NCI-H82 treated with DMSO at 0.1 percent for 48 hours (cell line): Measurements from ENCODE around the gene GCHFR.

Experiments used
- DNase-seq: peaks from one replicate; lab custom pipeline; 2025; ENCODE audit not compliant: unreplicated experiment; lab: John Stamatoyannopoulos, UW

The GCHFR gene

GRCh38 chr15:40754883-40755811 lies 8.7 kb upstream of the GCHFR start, which contains the start of gene RMDN3:
RMDN3 (minus strand) TSS chr15:40755254; CDS start chr15:40754783, 471 bp downstream.
- peak; percentile 88 for DNase-seq

DNA sequence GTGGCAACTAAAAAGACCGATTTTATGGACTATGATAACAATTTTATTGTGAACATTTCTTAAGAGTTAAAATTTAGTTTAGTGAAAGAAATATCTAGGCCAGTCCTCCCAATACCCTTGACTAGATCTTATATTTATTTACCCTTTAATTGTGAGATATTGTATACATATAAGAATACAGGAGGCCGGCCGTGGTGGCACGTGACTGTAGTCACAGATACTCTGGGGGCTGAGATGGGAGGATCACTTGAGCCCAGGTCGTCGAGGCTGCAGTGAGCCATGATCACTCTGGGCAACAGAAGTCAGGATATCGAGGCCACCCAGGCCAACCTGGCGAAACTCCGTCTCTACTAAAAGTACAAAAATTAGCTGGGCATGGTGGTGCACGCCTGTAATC lies 8.1 kb upstream of the GCHFR start:
- DNase-seq, result no peak

- peak; percentile 17 for DNase-seq
These were observed 6.9 kb upstream of the GCHFR start for GRCh38 chr15:40756938-40757337.

DNA sequence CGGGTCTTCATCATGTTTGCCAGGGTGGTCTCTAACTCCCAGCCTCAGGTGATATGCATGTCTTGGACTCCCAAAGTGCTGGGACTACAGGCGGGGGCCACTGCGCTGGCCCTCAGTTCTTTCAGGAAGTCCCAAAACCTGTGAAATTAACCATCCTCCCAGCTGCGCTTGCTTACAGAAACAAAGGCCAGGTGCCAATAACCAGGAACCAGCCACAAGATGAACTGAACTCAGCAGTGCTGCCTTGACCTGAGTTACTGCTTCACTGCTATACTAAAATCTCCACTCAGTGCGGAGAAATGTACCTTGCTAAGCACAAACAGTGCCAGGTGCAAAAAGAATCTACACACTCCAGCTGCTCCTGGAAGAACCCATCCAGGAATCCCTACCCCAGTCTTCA lies 3.9 kb upstream of the GCHFR start:
- no peak for DNase-seq

DNA sequence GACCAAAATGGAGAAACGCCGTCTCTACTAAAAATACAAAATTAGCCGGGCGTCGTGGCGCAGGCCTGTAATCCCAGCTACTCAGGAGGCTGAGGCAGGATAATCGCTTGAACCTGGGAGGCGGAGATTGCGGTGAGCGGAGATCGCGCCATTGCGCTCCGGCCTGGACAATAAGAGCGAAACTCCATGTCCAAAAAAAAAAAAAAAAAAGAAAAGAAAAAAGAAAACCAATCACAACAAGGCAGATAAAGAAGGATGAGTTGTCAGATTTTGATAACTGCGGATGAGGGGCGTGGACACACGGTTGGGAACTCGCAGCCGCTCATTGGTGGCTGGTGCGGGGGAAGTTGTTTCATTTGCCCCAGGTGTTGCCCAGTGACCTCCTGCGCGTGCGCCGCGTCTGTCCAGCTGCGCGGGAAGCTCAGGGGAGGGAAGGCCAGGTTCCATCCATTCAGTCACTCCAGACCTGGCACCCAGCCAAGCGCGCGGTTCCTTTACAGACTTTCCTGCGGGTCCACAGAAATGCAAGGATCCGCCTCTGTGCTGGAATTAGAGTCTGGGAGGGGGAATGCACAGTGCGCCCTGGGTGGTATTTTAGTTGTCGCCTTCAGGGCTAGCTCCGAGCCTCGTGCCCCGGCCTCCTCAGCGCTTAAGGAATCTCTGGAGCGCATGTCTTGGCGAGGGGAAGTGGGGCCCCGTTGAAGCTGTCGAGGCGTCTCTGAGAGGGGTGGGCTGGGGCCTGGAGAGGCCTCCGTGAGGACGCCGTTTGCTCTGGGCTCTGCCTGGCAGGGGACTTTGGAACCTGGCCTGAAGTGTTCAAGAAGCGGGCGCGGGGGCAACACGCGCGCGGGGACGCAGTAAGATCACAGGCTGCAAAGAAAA lies 708 bp upstream of the GCHFR start:
- DNase-seq, result peak; percentile 30

DNA sequence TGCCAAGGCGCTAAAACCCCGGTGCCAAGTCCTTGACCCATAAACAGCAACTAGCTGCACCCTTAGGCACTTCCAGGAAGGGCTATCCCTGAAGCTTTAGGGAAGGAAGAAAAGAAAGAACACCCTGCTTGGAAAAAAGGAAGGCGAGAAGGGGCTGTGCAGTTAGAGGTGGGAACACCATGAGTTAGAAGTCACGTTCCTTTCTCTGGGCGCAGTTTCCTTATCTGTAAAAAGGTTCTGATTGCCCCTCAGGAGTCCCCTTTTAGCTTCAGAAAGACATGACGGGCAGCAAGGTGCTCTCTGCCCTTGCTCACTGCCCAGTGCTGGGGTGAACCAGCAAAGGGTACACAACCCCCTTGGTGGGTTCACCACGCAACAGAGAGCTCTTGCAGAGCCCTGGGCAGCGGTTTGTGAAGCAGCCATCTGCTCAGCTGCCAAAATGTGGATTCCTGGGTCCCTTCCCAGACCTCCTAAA lies 798 bp downstream of the GCHFR start:
- DNase-seq, result no peak

DNA sequence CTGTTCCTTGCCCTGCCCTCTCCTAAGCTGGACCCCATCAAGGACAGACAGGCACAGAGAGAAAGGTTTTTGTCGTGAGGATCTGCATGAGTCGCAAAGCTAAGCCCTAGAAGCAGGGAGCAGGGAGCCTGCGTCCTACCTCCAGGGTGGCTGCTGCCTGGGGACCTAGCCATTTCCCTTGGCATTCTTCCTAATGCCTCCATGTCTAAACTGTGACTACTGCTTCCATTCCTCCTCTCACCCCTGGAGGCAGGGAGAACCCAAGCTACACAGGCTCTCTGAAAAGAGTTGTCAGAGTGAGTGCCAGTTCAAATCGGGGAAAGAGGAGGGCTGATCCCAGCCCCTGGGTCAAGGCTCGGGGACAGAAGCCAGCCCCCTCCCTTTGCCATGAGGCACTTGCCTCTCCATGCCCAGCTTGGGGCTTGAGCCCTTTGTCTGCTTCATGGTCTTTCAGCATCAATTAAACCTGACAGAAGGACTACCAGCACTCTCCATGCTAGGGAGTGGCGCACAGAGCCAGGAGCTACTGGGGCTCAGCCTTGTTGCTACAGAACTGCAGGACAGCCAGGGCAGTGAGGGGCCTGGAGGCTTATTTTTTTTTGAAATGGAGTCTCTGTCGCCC lies 2.4 kb downstream of the GCHFR start:
- DNase-seq, result no peak

DNA sequence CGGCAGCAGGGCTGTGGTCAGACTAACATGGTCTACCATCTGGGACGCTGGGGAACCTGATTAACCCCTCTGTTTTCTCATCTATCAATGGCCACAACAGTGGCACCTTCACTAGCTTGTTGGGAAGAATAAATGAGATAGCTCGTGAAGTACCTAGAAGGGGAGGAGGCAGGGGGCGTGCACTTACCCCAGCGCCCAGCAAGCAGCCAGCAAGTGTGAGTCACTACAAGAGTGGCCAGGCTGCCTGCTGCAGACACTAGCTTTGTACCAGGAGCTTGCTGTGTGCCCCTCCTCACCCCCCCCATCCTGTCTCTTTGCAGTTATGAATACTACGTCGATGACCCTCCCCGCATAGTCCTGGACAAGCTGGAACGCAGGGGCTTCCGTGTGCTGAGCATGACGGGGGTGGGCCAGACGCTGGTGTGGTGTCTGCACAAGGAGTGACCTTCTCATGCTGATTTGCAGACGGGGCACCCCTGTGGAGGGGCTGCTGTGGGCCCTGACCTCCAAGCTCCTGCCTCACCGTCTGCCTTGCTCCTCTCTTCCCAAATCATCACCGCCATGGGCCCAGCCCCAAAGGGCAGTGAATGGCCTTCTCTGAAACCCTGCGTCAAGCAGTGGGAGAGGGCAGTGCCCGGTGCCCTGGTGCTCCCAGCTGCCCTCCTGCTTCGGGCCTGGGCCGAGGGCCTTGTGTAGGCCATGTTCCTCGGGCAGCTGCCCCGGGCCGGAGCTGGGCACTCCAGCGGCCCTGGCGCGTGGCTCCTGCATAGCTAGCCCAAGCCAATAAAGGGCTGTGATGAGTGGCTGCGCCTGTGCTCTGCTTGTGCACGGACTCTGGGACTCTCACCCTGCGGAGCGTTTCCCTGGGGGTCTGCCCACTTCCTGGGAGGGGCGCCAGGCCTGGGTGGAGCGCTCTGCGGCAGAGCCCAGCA lies 3.3 kb downstream of the GCHFR start:
- no peak for DNase-seq

DNA sequence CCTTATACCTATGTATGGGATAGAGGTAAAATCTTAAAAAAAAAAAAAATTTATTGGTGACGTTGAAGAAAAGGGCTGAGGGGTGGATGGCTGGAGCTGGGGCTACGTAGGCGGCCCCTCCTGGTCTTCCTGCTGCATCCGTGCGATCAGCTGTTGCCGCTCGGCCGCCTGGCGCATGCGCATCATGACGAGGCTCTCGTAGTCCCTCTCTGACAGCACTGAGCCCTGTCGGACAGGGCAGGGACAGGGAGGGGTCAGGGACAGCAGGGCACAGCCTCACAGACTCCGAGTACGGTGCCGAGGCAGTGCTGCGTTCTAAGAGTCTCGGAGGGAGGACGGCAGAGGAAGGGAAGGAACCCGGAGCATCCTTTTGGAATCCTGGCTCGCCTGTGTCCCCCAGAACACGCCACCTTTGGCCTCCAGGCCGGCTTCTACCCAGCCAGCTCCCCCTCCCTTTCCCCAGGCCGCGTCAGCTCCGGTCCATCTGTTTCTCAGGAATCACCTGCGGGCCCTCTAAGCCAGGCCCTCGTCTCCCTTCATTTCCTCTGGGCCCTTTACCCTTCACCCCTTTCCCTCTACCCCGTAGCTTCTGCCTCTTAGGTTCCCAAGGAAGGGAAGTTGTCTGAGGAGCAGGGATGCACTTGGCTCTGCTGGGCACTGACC lies 4.1 kb downstream of the GCHFR start:
- DNase-seq, result no peak

GRCh38 chr15:40768521-40769273 lies 4.8 kb downstream of the GCHFR start:
- no peak for DNase-seq

- DNase-seq, result no peak
These were observed 5.6 kb downstream of the GCHFR start, which contains the start of gene C15orf62 for GRCh38 chr15:40769274-40770146. C15orf62 (plus strand) TSS chr15:40769980; CDS start chr15:40770496, 516 bp downstream.

- no peak for DNase-seq
These were observed 6.4 kb downstream of the GCHFR start for GRCh38 chr15:40770147-40770721.

GRCh38 chr15:40771242-40771641 lies 7.4 kb downstream of the GCHFR start:
- DNase-seq, result no peak

- no peak for DNase-seq
These were observed 8.1 kb downstream of the GCHFR start for GRCh38 chr15:40772014-40772413.

DNA sequence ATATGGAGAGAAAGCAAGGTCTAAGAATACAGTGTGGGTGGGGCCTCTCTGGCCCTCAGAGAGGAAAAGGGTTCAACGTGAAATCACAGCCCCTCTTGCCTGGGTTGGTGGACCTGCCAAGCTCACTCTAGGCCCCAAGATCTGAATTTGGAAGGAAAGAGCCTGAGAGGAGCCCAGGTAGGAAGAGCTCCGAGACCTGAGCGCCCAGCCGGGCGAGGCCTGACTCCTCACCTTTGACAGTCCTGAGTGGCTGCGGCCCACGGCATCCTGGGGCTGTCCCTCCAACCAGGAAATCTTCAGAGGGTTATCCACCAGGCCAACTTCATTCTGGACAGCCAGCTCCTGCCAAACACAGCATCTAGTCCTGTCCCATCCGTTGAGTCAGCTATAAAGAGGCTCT lies 9.6 kb downstream of the GCHFR start:
- DNase-seq, result no peak

DNA sequence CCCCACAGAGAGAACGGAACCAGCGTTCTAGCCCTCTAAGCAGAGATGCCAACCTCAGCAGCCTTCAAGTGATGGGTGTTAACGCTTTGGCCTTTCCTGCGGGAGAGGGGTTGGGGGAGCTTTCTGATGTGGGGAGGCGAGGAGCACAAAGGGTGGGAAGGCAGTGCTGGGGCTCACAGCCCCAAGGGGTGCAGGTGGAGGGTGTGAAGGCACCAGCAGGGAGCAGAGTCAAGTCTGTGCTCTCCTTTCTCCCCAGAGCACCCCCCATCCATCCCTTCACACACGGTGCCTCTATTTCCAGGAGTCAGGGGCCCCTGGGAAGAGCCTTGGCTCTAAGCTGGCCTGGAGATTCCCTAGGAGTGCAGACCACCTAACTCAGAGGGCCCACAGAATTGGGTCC lies 10.0 kb downstream of the GCHFR start:
- no peak for DNase-seq

- no peak for DNase-seq
These were observed 11.1 kb downstream of the GCHFR start for GRCh38 chr15:40775007-40775406.
